Stimulated activated CD4-positive, alpha-beta T cell treated with anti-CD3 and anti-CD28 coated beads, Interleukin-2, amount 100 ng/mL, for 24 hours (primary cell): ENCODE data around the gene FBXO41.

Experiments used
- DNase-seq, 2 donors: peaks; one replicate each; pipeline ENCODE4 v3.0.0-alpha.2; 2020

FBXO41 gene

GRCh38 chr2:73212448-73213176 lies 71.7 kb downstream of the FBXO41 start:
- peak; percentile 80 to 82 for DNase-seq

- no peak for DNase-seq
These were observed 72.2 kb downstream of the FBXO41 start for GRCh38 chr2:73212098-73212447.

- no peak for DNase-seq
These were observed 73.6 kb downstream of the FBXO41 start for GRCh38 chr2:73210696-73211095.

- no peak for DNase-seq
These were observed 74.3 kb downstream of the FBXO41 start for GRCh38 chr2:73210019-73210418.

- no peak for DNase-seq
These were observed 76.0 kb downstream of the FBXO41 start for GRCh38 chr2:73208258-73208657.

- DNase-seq, result no peak
These were observed 78.7 kb downstream of the FBXO41 start for GRCh38 chr2:73205611-73206010.
